GM12892 (cell line): ENCODE measurements around the gene PYM1.
"Not testable (repeated sequence)": the region's sequence is repeated elsewhere in the genome, so short reads cannot be mapped to it uniquely, and the experiment has no call there.

Experiments used
- DNase-seq: peaks from one replicate; pipeline ENCODE4 v3.0.0; 2011; ENCODE audit not compliant: insufficient read length
- FAIRE-seq: peaks from 2 replicates; lab custom pipeline; 2011; peaks lifted over from hg19 to GRCh38; lab: Jason Lieb, UNC
- POLR2A ChIP-seq: IDR thresholded peaks from 2 replicates; pipeline ENCODE4 v1.6.1; 2011; ENCODE audit warnings: low read depth, low read length, control low read depth
- POLR2AphosphoS5 ChIP-seq: IDR thresholded peaks from 2 replicates; pipeline ENCODE4 v1.6.1; 2011; ENCODE audit warnings: low read depth, low read length, control low read depth
- TAF1 ChIP-seq: IDR thresholded peaks from 2 replicates; pipeline ENCODE4 v1.6.1; 2011; ENCODE audit warnings: low read depth, mild to moderate bottlenecking, control low read depth, low read length, borderline replicate concordance

PYM1 gene

DNA sequence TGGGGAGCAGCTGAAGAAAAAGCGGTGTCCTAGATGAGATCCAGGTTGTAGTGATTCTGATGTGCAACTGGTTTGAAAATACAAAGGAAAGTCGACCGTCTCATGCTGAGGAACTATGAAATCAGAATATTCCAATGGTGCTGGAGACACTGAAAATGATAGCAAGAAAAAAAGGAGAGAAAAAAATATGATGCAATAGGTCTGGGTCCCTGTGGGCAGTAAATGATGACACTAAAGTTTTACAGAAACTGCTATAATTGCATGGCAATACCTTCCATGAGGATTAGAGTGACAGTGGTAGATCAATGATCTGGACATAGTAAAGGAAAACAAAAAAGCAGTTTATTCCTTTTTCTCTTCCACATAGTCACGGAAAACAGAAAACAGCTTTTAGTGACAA is 2.3 kb downstream of the PYM1 start:
- TF ChIP-seq TAF1 (no peak), POLR2A (no peak), POLR2AphosphoS5 (no peak)
- no peak for DNase-seq
- FAIRE-seq, result no peak

DNA sequence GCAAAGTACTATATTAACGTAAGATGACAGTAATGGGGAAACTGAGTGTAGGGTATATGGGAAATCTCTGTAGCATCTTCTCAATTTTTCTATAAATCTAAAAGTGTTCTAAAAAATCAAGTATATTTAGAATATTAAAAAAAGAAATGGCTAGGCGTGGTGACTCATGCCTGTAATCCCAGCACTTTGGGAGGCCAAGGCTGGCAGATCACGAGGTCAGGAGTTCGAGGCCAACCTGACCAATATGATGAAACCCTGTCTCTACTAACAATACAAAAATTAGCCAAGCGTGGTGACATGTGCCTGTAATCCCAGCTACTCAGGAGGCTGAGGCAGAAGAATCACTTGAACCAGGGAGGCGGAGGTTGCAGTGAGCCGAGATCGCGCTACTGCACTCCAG is 4.0 kb downstream of the PYM1 start:
- not testable (repeated sequence) for FAIRE-seq, DNase-seq

DNA sequence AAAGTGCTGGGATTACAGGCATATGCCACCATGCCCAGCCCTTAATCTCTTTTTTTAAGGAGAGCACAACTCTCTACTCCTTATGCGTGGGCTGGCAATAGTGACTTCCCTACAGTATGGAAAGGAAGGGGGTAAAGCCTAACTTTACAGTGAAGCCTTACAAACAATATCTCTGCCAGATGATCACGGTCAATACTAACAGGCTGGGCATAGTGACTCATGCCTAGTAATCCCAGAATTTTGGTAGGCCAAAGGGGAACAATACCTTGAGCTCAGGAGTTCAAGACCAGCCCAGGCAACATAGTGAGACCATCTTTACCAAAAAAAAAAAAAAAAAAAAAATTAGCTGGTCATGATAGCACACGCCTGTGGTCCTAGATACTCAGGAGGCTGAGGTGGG is 5.6 kb downstream of the PYM1 start:
- DNase-seq (no peak), FAIRE-seq (no peak)
- TF ChIP-seq POLR2AphosphoS5 (no peak), POLR2A (no peak), TAF1 (no peak)

DNA sequence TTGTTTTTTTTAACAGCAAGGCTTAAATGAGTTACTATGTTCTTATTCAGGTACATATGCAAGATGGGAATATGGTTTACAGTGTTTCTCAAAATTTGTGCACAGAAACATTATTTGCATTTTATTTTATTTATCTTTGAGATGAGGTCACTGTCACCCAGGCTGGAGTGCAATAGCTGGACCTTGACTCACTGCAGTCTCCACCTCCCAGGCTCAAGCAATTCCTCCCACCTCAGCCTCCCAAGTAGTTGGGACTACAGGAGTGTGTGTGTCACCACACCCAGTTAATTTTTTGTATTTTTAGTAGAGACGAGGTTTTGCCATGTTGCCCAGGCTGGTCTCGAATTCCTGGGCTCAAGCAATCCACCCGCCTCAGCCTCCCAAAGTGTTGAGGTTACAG is 8.7 kb downstream of the PYM1 start:
- DNase-seq, FAIRE-seq: not testable (repeated sequence)

DNA sequence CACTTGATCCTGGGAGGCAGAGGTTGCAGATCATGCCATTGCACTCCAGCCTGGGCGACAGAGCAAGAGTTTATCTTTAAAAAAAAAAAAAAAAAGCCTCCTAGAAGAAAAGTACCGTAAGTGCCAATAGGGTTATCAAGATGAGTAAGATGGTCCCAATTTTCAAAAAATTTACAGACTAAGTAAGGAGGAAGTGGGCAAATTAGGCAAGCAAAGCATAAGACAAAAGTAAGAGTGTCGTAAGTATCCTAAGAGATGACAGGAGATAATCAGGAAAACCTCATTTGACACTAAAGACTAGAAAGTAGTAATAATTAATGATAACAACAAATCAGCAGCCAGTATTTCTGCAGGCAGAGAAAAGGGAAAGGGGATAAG is 12.2 kb downstream of the PYM1 start:
- no peak for FAIRE-seq
- TF ChIP-seq POLR2A, result no peak
- no peak for TF ChIP-seq TAF1
- no peak for TF ChIP-seq POLR2AphosphoS5
- DNase-seq, result no peak

DNA sequence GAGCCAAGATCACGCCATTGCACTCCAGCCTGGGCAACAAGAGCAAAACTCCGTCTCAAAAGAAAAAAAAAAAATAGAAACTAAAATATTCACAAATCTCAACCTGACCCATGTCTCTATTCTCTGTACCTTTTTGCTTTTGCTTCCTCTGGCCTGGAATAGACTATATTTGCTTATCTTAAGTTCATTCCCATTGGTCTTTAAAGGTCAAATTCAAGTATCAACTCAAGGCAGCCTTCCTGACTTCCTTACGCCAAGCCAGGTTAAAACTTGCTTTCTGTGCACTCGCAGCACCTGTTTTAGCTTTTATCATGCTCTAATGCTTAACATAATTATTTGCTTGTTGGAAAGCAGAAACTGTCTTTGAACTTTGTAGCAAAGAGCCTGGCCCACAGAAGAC is 14.8 kb downstream of the PYM1 start:
- DNase-seq (no peak), FAIRE-seq (no peak)
- no peak for TF ChIP-seq POLR2AphosphoS5
- TF ChIP-seq POLR2A, result no peak
- no peak for TF ChIP-seq TAF1

DNA sequence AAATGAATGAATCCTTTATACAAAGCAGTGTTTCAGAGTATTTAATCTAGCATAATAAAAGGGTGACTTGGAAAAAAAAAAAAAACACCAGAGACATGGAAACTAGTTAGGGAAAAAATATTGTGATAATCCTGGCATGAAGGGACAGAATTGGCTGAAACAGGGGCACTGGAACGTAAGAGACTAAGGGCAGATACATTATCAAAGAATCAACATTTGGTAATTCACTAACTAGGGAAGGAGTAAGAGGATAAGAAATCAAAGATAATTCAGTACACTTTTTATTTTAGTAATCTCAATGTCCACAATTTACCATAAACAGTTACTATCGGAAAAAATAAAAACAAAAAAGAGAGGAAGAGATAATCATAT is 18.2 kb downstream of the PYM1 start:
- TF ChIP-seq TAF1, result no peak
- no peak for TF ChIP-seq POLR2AphosphoS5
- no peak for TF ChIP-seq POLR2A
- FAIRE-seq (no peak), DNase-seq (no peak)

DNA sequence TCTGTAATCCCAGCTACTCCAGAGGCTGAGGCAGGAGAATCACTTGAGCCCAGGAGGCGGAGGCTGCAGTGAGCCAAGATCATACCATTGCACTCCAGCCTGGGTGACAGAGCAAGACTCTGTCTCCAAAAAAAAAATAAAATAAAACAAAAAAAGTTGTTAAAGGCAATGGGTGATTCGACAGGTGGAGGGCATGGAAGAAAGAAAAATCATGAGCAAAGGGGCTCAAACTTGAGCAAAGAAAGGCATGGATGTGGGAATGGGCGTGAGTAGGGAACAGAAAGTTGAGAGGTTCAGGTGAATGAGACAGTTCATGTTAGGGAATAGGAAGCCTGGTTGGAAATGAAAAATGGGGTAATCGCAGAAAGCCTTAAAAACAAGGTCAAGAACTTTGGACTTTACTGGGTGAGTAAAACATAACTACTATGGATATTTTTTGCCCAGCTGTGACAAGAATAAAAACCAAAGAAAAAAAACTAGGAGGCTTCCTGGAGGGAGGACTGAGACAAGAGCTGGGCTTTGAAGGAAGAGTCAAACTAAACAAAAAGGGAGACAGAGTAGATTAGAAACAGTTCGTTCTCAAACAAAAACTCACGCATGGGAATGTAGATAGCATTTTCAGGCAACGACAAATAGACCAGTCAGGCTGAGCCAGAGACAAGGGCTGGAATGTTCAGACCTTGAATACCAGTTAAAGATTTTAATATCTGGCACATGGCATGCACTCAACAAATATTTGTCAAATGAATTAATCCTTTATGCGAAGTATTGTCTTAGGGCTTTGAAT is 18.8 kb downstream of the PYM1 start:
- DNase-seq, result no peak
- no peak for FAIRE-seq

DNA sequence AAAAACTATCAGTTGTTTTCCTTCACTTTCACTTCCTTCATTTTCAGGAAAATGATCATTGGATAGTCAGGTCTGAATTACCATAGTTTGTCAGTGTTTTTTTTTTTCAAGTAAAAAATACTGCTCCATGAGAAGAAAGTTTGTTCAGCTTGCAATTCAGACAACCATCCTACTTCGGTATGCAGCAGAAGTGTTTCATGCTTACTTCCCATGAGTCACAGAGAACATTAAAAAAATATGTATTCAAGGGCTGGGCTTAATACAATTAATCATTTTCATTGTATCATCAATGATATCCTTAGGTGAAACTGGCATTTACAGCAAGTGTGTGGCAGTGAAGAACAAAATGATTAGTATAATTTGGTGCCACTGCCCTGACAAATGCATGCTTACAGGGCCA is 21.6 kb downstream of the PYM1 start:
- TF ChIP-seq POLR2A (no peak), POLR2AphosphoS5 (no peak), TAF1 (no peak)
- no peak for DNase-seq
- FAIRE-seq, result no peak

More for the DNA sequence above, 18.8 kb downstream of the PYM1 start:
- TF ChIP-seq TAF1 (no peak), POLR2A (no peak), POLR2AphosphoS5 (no peak)

DNA sequence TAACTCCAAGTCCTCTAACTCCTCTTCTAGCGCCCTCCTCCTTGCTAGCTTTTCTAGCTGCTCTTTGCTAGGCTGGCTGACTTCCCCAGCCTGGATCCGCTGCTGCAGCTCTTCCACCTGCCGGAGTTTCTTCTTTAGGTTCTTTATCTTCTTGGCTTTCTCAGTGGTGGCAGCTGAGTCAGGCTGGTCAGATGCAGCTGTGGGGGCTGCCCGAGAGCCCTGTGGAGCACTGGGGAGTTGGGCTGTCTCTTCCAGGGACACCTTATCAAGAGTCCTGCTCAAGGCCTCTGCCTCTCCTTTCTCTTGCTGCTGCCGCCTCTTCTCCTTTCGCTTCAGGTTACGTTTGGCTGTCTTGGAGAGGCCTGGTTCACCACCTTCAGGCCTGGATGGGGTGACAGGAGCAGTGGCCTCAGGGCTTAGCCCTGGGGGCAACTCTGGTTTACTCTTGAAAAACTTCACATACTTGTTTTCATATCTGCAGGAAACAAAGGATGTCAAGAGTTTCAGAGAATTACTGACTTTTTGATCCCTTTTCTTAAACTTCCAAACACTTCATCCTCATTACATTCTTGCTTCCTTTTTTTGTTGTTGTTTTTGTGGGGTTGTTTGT is 25.7 kb downstream of the PYM1 start:
- no peak for DNase-seq
- FAIRE-seq, result no peak
- TF ChIP-seq TAF1, result no peak
- no peak for TF ChIP-seq POLR2AphosphoS5
- TF ChIP-seq POLR2A, result no peak

DNA sequence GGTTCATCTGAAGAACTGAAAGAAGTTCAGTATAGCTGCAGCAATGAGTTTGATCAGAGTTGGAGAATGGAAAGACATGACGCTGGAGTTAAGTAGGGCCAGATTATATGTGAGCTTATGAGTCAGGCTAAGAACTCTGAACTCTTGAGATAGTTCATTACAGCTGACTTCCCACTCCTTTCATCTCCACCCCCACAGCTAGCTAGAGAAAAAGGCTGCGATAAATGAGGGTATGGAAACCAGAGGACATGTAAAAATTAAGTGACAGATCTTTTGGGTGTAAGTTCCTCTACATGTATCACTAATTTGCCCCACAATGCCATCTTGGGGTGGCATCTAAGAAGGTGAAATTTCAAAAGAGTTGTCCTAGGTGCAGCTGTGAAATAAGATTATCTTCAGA is 28.6 kb downstream of the PYM1 start:
- DNase-seq, result no peak
- FAIRE-seq, result no peak
- TF ChIP-seq POLR2AphosphoS5 (no peak), TAF1 (no peak), POLR2A (no peak)

DNA sequence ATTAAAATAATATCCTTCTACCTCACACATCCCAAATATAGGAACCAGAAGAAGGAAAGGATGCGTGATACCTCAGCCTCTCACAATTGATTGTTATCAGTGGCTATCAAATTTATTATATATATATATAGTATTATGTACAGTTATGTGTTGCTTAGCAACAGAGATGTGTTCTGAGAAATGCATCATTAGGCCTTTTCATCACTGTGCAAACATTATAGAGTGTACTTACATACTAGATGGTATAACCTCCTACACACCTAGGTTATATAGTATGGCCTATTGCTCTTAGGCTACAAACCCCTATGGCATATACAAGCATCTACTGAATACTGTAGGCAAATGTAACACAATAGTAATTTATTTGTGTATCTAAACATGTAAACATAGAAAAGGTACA is 34.0 kb downstream of the PYM1 start:
- FAIRE-seq, result no peak
- TF ChIP-seq TAF1 (no peak), POLR2A (no peak), POLR2AphosphoS5 (no peak)

DNA sequence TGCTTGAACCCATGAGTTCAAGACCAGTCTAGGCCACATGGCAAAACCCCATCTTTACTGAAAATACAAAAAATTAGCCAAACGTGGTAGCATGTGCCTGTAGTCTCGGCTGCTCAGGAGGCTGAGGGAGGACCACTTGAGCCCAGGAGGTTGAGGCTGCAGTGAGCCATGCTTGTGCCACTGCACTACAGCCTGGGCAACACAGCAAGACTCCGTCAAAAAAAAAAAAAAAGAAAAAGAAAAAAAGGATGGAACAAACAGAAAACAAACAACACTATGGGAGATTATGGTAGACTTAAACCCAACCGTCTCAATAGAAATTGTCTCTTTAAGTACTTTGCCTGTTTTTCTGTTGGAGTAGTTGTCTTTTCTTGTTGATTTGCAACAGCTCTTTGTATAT is 36.4 kb downstream of the PYM1 start:
- TF ChIP-seq TAF1, result no peak
- TF ChIP-seq POLR2A, result no peak
- no peak for TF ChIP-seq POLR2AphosphoS5
- FAIRE-seq, result no peak
- DNase-seq, result no peak

More for the DNA sequence above, 34.0 kb downstream of the PYM1 start:
- no peak for DNase-seq
